ENCODE results near the gene VAMP8.

Gene VAMP8

DNA sequence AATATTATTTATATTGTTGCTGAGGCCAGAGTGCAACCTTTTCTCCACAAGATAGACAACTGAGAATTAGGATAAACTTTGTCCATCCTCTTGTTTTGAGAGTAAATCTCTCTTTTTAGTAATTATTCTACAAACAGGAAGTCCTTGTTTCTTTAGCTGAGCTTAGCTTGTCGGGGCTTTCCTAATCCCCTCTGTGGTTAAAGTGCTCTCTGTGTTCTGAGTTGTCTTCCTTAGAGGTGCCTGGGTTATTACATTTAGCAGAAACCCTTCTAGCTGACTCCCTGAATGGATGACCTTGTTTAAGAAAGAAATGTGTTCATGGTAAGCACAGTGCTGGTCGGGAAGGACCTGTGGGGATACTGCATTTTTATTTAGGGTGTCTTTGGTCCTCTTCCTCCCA lies 51.3 kb downstream of the VAMP8 start:
- Histone ChIP-seq H3K9ac (ENCODE audit: low read length) (no peak overlapping the region), H2AFZ (ENCODE audit: low read length) (no peak overlapping the region), H4K20me1 (ENCODE audit: insufficient read depth, low read length) (no peaks in the 10 kb centered on the region), H3K9me3 (ENCODE audit: low read length) (no peaks in the 10 kb centered on the region), H3K4me1 (ENCODE audit: insufficient read depth, low read length, severe bottlenecking) (no peaks in the 10 kb centered on the region), H3F3A (ENCODE audit: insufficient read depth, low read length) (no peaks in the 10 kb centered on the region), H3K9me2 (ENCODE audit: low read depth, low read length) (no peaks in the 10 kb centered on the region), H3K36me3 (ENCODE audit: insufficient read depth, low read length) (peaks cover 97% of the 10 kb centered on the region), H3K27me3 (ENCODE audit: insufficient read depth, low read length) (no peaks in the 10 kb centered on the region), H3K4me2 (ENCODE audit: low read length) (no peak overlapping the region), H3K79me2 (ENCODE audit: insufficient read depth, low read length) (no peaks in the 10 kb centered on the region), H3K4me3 (ENCODE audit: low read depth, low read length, poor library complexity, severe bottlenecking) (no peak overlapping the region), H3K27ac (ENCODE audit: low read depth, low read length, poor library complexity, severe bottlenecking) (no peak overlapping the region)
- TF ChIP-seq EZH2 (IDR thresholded peaks at IDR 0.05; ENCODE audit: borderline replicate concordance, low read length) = no peak
- TF ChIP-seq CTCF (IDR thresholded peaks at IDR 0.05; ENCODE audit: low read length) = no peak

DNA sequence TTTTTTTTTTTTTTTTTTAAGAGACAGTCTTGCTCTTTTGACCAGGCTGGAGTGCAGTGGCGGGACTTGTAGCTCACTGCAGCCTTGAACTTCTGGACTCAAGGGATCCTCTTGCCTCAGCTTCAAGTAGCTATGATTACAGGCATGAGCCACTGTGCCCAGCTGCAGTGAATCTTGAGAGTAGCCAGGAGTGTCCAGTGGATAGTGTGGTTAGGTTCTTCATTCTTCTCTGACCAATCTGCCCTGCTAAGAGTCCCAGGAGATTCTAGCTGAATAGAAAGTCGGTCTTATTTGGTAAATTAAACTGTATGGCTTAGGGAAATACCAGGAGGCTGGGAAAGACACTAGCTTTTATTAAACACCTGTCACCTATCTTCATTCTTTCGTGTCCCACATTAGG lies 53.9 kb downstream of the VAMP8 start:
- Histone ChIP-seq H3K4me2 (ENCODE audit: low read length) (no peak overlapping the region), H3K36me3 (ENCODE audit: insufficient read depth, low read length) (peaks cover 95% of the 10 kb centered on the region), H3K9me3 (ENCODE audit: low read length) (no peaks in the 10 kb centered on the region), H3K27ac (ENCODE audit: low read depth, low read length, poor library complexity, severe bottlenecking) (no peak overlapping the region), H2AFZ (ENCODE audit: low read length) (no peak overlapping the region), H3K9ac (ENCODE audit: low read length) (no peak overlapping the region), H3K79me2 (ENCODE audit: insufficient read depth, low read length) (no peaks in the 10 kb centered on the region), H3K9me2 (ENCODE audit: low read depth, low read length) (no peaks in the 10 kb centered on the region), H3K27me3 (ENCODE audit: insufficient read depth, low read length) (no peaks in the 10 kb centered on the region), H3K4me1 (ENCODE audit: insufficient read depth, low read length, severe bottlenecking) (no peaks in the 10 kb centered on the region), H3K4me3 (ENCODE audit: low read depth, low read length, poor library complexity, severe bottlenecking) (no peak overlapping the region), H4K20me1 (ENCODE audit: insufficient read depth, low read length) (no peaks in the 10 kb centered on the region), H3F3A (ENCODE audit: insufficient read depth, low read length) (no peaks in the 10 kb centered on the region)
- no peak for TF ChIP-seq CTCF (IDR thresholded peaks at IDR 0.05; ENCODE audit: low read length)
- TF ChIP-seq EZH2 (IDR thresholded peaks at IDR 0.05; ENCODE audit: borderline replicate concordance, low read length) = no peak
